ENCODE data around the gene IQSEC1. TPM values are rescaled to one million over a fixed set of nuclear protein-coding genes. Genes with fewer than 3 reads are reported as not detected.

Gene IQSEC1
- total RNA-seq, 1 donor from 2014 or later = 37.2 TPM

DNA sequence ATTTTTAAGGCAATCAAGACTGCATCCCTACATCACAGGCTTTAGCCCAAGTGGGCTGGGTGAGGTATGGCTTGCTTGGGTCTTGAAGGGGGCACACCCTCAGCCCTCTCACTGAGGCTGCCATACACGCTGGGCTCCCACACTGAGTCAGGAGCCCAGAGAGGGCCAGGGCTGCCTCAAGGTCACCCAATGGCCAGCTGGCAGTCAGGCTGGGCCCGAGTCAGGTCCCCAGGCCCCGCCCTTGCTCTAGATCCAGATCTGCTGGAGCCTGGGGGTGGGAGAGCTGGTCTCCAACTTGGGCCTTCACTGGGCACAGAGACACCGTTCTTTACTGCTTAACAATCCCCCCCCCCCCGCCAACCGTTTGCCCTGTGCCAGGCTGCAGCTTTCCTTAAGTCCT, 88.1 kb downstream of the IQSEC1 start:
- no peaks in the 10 kb centered on the region for H3K36me3 Mint-ChIP-seq (ENCODE audit: low read depth)
- H3K9me3 Mint-ChIP-seq (ENCODE audit: low read depth) = peaks cover 6% of the 10 kb centered on the region
- no peak overlapping the region for H3K4me3 Mint-ChIP-seq (ENCODE audit: unreplicated experiment)

DNA sequence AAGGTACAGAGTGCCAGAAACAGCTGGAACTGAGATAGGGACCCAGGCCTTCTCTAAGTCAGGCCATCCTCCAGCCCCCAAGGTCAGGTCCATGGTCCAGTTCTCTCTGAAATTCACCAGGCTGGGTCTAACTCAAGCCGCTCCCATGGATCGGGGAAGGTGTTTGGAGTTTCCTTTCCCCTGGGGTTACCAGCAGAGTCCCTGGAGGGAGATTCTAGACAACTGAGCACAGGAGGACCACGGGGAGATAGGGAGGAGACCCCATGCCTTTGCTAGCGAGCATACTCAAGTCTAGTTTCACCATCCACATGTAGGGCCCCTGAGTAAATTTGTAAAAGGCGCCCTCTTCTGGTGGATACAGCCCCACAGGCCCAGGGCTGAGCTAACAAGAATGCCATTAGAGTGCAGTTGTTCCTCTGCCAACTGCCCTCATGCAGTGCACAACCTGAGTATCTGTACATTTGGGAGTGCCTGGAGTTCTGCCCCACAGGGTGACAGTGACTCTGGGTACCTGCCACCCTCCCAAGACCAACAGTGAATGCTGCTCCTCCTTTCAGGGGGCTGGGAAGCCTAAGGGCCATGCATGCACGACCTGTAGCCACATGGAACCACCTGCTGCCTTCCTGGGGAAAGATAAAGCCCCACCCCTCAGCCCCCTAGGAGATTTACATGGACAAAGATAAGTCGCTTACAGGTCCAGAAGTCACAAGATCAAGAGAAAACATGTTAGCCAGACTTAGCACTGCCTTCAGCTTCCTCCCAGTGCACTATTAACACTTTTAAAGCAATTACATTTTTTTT, 89.0 kb downstream of the IQSEC1 start:
- Mint-ChIP-seq H3K4me3 (ENCODE audit: unreplicated experiment) (no peak overlapping the region), H3K36me3 (ENCODE audit: low read depth) (no peaks in the 10 kb centered on the region), H3K27ac (ENCODE audit: unreplicated experiment) (no peak overlapping the region), H3K4me1 (ENCODE audit: low read depth) (no peaks in the 10 kb centered on the region), H3K9me3 (ENCODE audit: low read depth) (peaks cover 6% of the 10 kb centered on the region), H3K27me3 (ENCODE audit: low read depth) (no peaks in the 10 kb centered on the region)
- no peak for DNase-seq (ENCODE audit: low spot score)
- TF ChIP-seq, protein P1, sequence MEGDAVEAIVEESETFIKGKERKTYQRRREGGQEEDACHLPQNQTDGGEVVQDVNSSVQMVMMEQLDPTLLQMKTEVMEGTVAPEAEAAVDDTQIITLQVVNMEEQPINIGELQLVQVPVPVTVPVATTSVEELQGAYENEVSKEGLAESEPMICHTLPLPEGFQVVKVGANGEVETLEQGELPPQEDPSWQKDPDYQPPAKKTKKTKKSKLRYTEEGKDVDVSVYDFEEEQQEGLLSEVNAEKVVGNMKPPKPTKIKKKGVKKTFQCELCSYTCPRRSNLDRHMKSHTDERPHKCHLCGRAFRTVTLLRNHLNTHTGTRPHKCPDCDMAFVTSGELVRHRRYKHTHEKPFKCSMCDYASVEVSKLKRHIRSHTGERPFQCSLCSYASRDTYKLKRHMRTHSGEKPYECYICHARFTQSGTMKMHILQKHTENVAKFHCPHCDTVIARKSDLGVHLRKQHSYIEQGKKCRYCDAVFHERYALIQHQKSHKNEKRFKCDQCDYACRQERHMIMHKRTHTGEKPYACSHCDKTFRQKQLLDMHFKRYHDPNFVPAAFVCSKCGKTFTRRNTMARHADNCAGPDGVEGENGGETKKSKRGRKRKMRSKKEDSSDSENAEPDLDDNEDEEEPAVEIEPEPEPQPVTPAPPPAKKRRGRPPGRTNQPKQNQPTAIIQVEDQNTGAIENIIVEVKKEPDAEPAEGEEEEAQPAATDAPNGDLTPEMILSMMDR (IDR thresholded peaks at IDR 0.05) = peak; percentile 89

More for the DNA sequence above, 88.1 kb downstream of the IQSEC1 start:
- Mint-ChIP-seq H3K4me1 (ENCODE audit: low read depth) (peaks cover 2% of the 10 kb centered on the region), H3K27me3 (ENCODE audit: low read depth) (no peaks in the 10 kb centered on the region), H3K27ac (ENCODE audit: unreplicated experiment) (no peak overlapping the region)
- TF ChIP-seq, protein P1 (IDR thresholded peaks at IDR 0.05) = no peak
- no peak for DNase-seq (ENCODE audit: low spot score)

GRCh38 chr3:12983319-12983718, 89.9 kb downstream of the IQSEC1 start:
- H3K27ac Mint-ChIP-seq (ENCODE audit: unreplicated experiment) = no peak overlapping the region
- TF ChIP-seq, protein P1 (IDR thresholded peaks at IDR 0.05) = no peak
- no peaks in the 10 kb centered on the region for H3K27me3 Mint-ChIP-seq (ENCODE audit: low read depth)
- H3K36me3 Mint-ChIP-seq (ENCODE audit: low read depth) = no peaks in the 10 kb centered on the region
- H3K4me3 Mint-ChIP-seq (ENCODE audit: unreplicated experiment) = no peak overlapping the region
- peaks cover 6% of the 10 kb centered on the region for H3K9me3 Mint-ChIP-seq (ENCODE audit: low read depth)
- DNase-seq (ENCODE audit: low spot score) = no peak
- H3K4me1 Mint-ChIP-seq (ENCODE audit: low read depth) = no peaks in the 10 kb centered on the region

DNA sequence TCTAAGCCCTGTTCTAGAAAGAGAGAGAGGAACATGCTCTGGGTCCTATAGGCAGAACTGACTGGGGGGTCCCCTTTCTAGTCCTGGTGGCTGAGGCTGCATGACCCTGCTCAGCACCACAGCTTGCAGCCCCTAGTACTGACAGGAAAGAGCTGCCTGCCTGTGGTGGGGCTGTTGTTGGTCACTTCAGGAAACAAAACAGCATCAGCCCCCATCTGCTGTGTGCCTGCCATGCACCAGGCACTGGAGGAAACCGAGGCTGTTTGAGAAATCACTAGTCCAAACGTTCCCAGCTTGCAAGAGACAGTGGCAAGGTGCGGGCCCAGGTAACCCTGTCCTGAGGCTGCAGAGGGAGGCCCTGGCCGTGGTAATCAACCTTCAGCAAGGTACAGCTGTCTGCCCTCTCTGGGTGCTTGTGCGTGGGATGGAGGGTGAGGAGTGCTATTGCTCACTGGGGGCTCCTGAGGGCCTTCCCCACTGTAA, 90.6 kb downstream of the IQSEC1 start:
- TF ChIP-seq, protein P1 (IDR thresholded peaks at IDR 0.05) = no peak
- H3K36me3 Mint-ChIP-seq (ENCODE audit: low read depth) = no peaks in the 10 kb centered on the region
- H3K27ac Mint-ChIP-seq (ENCODE audit: unreplicated experiment) = no peak overlapping the region
- no peak for DNase-seq (ENCODE audit: low spot score)
- H3K4me1 Mint-ChIP-seq (ENCODE audit: low read depth) = no peaks in the 10 kb centered on the region
- no peaks in the 10 kb centered on the region for H3K27me3 Mint-ChIP-seq (ENCODE audit: low read depth)
- H3K9me3 Mint-ChIP-seq (ENCODE audit: low read depth) = peaks cover 5% of the 10 kb centered on the region
- H3K4me3 Mint-ChIP-seq (ENCODE audit: unreplicated experiment) = no peak overlapping the region

DNA sequence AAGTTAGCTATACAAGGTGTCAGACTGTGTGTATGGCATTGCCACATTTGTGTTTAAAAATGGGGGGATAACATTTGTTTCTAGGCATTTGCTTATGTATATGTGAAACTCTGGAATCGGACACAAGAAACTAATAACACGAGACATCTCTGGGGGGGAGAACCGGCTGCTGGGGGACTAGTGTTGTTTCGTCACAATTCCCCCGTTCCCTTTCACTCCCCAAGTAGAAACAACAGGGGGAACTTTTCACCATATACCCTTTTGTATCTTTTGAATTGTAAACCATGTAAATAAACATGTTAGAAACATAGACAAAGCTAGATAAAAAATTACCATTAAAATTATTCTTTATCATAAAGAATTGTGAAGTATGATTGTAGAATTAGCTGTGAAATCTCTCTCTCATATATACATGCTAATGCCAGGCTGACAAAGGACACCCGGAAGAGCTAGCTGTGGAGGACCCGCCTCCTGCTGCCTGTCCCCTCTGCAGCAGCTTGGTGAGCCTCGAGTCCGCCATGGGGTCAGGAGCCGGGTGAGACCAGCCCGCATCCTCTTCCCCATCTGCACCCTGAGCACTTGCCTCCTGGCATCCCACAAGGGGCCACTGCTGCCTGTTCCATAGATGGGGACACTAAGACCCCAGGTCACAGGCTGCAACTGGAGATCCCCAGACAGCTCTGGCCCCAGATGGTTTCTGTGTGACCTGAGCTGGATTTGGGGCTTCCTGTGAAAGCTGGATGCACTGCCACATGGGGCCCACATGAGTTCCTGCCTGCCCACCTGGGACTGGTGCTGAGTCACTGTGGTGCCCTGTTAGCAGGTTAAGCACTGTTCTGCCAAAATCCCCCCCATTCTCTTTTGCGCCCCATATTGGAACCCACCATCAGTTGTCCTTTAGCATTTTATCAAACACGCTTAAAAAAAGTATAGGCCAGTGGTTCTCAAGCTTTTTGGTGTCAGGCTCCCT, 91.6 kb downstream of the IQSEC1 start:
- H3K27ac Mint-ChIP-seq (ENCODE audit: unreplicated experiment) = no peak overlapping the region
- H3K27me3 Mint-ChIP-seq (ENCODE audit: low read depth) = peaks cover 1% of the 10 kb centered on the region
- no peaks in the 10 kb centered on the region for H3K36me3 Mint-ChIP-seq (ENCODE audit: low read depth)
- no peak for DNase-seq (ENCODE audit: low spot score)
- TF ChIP-seq, protein P1 (IDR thresholded peaks at IDR 0.05) = no peak
- H3K4me3 Mint-ChIP-seq (ENCODE audit: unreplicated experiment) = no peak overlapping the region
- H3K4me1 Mint-ChIP-seq (ENCODE audit: low read depth) = no peaks in the 10 kb centered on the region
- no peaks in the 10 kb centered on the region for H3K9me3 Mint-ChIP-seq (ENCODE audit: low read depth)
